ENCODE results near the gene DEDD. TPM values are rescaled to one million over a fixed set of nuclear protein-coding genes. Genes with fewer than 3 reads are reported as not detected.

The DEDD gene
- total RNA-seq: 10 to 100 TPM; 23.0 to 48.7 (median 31.4) TPM

- no peaks in the 10 kb centered on the region for H3K9me3 ChIP-seq
- no peaks in the 10 kb centered on the region for H3K27me3 ChIP-seq
- DNase-seq: peak; percentile 91 to 97 (median 93)
- H3K27ac ChIP-seq: peak within 1 kb of the TSS; percentile 91 to 96 (median 94)
- H3K36me3 ChIP-seq: peaks cover 0 to 20% (median 0%) of the 10 kb centered on the region in 3 donors
- peak within 1 kb of the TSS; percentile 72 to 98 (median 82) for H3K4me3 ChIP-seq
- H3K4me1 ChIP-seq: peaks cover 0 to 24% (median 10%) of the 10 kb centered on the region in 4 donors
- peak; percentile 39 to 48 for TF ChIP-seq POLR2A (IDR thresholded peaks at IDR 0.05)
- TF ChIP-seq, protein P1, sequence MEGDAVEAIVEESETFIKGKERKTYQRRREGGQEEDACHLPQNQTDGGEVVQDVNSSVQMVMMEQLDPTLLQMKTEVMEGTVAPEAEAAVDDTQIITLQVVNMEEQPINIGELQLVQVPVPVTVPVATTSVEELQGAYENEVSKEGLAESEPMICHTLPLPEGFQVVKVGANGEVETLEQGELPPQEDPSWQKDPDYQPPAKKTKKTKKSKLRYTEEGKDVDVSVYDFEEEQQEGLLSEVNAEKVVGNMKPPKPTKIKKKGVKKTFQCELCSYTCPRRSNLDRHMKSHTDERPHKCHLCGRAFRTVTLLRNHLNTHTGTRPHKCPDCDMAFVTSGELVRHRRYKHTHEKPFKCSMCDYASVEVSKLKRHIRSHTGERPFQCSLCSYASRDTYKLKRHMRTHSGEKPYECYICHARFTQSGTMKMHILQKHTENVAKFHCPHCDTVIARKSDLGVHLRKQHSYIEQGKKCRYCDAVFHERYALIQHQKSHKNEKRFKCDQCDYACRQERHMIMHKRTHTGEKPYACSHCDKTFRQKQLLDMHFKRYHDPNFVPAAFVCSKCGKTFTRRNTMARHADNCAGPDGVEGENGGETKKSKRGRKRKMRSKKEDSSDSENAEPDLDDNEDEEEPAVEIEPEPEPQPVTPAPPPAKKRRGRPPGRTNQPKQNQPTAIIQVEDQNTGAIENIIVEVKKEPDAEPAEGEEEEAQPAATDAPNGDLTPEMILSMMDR (IDR thresholded peaks at IDR 0.05): peak in 2 of 6 experiments; percentile 3 to 4
These were observed at the start of gene DEDD for GRCh38 chr1:161132410-161133219. TSS of gene DEDD (minus strand) at chr1:161132667. CDS start at chr1:161124462, 8,205 bp downstream.

- TF ChIP-seq, protein P1 (IDR thresholded peaks at IDR 0.05): no peak
- H3K4me3 ChIP-seq: no peak overlapping the region
- DNase-seq: peak in 2 of 3 donors; percentile 3 to 39
- peak overlapping the region; percentile 46 to 72 (median 56) for H3K27ac ChIP-seq
- H3K27me3 ChIP-seq: no peaks in the 10 kb centered on the region
- no peaks in the 10 kb centered on the region for H3K36me3 ChIP-seq
- no peaks in the 10 kb centered on the region for H3K9me3 ChIP-seq
- H3K4me1 ChIP-seq: peaks cover 0 to 23% (median 6%) of the 10 kb centered on the region in 4 donors
These were observed 49.7 kb upstream of the DEDD start for GRCh38 chr1:161182214-161182613.

GRCh38 chr1:161180639-161181038, 48.2 kb upstream of the DEDD start:
- no peaks in the 10 kb centered on the region for H3K9me3 ChIP-seq
- H3K4me3 ChIP-seq: no peak overlapping the region
- H3K4me1 ChIP-seq: peaks cover 3 to 30% (median 12%) of the 10 kb centered on the region in 4 donors
- no peaks in the 10 kb centered on the region for H3K36me3 ChIP-seq
- DNase-seq: no peak
- TF ChIP-seq, protein P1 (IDR thresholded peaks at IDR 0.05): peak in 4 of 6 experiments; percentile 4 to 33 (median 14)
- no peak for TF ChIP-seq POLR2A (IDR thresholded peaks at IDR 0.05)
- H3K27me3 ChIP-seq: no peaks in the 10 kb centered on the region
- no peak overlapping the region for H3K27ac ChIP-seq

DNA sequence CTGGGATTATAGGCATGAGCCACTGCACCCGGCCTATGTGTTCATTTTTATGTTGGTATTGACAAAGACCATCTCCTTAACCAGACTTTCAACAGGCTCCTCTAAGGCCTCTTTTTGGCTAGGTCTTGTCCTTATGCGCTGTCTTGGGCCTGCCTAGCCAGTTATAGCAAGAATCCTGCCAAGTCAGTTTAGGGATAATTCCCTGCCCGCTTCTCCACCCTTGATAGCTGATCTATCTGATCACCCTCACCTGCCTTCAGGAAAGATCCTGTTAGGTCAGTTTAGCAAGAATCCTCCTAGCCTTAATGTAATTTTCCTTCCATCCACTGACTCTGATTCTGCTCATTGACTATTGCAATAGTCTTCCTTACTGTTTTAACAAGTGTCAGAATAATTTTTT, 47.2 kb upstream of the DEDD start:
- Histone ChIP-seq H3K4me3 (no peak overlapping the region), H3K9me3 (no peaks in the 10 kb centered on the region), H3K36me3 (peaks cover 0 to 5% (median 0%) of the 10 kb centered on the region in 3 donors), H3K4me1 (peaks cover 3 to 24% (median 14%) of the 10 kb centered on the region in 4 donors), H3K27ac (no peak overlapping the region), H3K27me3 (no peaks in the 10 kb centered on the region)
- DNase-seq: peak in 1 of 3 donors; percentile 0
- no peak for TF ChIP-seq POLR2A (IDR thresholded peaks at IDR 0.05)
- TF ChIP-seq, protein P1 (IDR thresholded peaks at IDR 0.05): no peak

DNA sequence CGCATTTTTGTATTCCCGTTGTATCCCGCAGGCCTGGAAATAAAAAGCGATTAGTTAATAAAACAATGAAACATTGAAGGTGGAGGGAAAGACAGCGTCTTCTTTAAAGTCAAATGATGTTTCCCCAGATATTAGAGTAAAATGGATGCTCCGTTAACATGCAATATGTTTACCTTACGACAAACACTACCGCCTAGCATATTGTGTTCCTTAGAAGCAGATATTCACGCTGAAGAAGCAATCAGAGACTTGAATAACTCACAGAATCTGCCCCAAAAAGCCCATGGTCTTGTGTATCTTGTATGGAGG, 45.4 kb upstream of the DEDD start:
- Histone ChIP-seq H3K9me3 (no peaks in the 10 kb centered on the region), H3K27ac (peak overlapping the region; percentile 84 to 87 (median 86)), H3K36me3 (peaks cover 0 to 23% (median 0%) of the 10 kb centered on the region in 3 donors), H3K27me3 (no peaks in the 10 kb centered on the region), H3K4me1 (peaks cover 3 to 23% (median 13%) of the 10 kb centered on the region in 4 donors), H3K4me3 (peak overlapping the region; percentile 65 to 80 (median 70))
- TF ChIP-seq POLR2A (IDR thresholded peaks at IDR 0.05): no peak
- TF ChIP-seq, protein P1 (IDR thresholded peaks at IDR 0.05): no peak
- DNase-seq: no peak

Data from Peyer's patch (tissue), 4 donors.